Stimulated activated CD4-positive, alpha-beta T cell treated with anti-CD3 and anti-CD28 coated beads, Interleukin-12 subunit alpha, Interleukin-12 subunit beta, amount 100 ng/mL, for 4 hours (primary cell): Measurements from ENCODE around the gene METTL6.
A peak's percentile ranks its signal among the peaks of the same experiment; 100 is the strongest.
"Not testable (repeated sequence)": the region's sequence is repeated elsewhere in the genome, so short reads cannot be mapped to it uniquely, and the experiment has no call there.

Experiments
- DNase-seq: peaks from one replicate; pipeline ENCODE4 v3.0.0-alpha.2; 2020

Gene METTL6

GRCh38 chr3:15427182-15427880 is at the start of gene METTL6, which contains the start of gene EAF1:
Gene METTL6 (minus strand): TSS chr3:15427544. CDS start chr3:15426511, 1,033 bp downstream.
Gene EAF1 (plus strand): TSS chr3:15427598. CDS start chr3:15427780, 182 bp downstream.
- peak; percentile 84 for DNase-seq

- DNase-seq: no peak
Measured at GRCh38 chr3:15476378-15476777, 49.0 kb upstream of the METTL6 start.

- no peak for DNase-seq
Measured at GRCh38 chr3:15475161-15475560, 47.8 kb upstream of the METTL6 start.

GRCh38 chr3:15471861-15472260 is 44.5 kb upstream of the METTL6 start:
- DNase-seq: no peak

GRCh38 chr3:15470849-15471248 is 43.5 kb upstream of the METTL6 start:
- DNase-seq: no peak

- DNase-seq: no peak
Measured at GRCh38 chr3:15470261-15470660, 42.9 kb upstream of the METTL6 start.

GRCh38 chr3:15467227-15468181 is 40.2 kb upstream of the METTL6 start:
- DNase-seq: no peak

GRCh38 chr3:15465876-15466585 is 38.7 kb upstream of the METTL6 start:
- DNase-seq: no peak

- DNase-seq: no peak
Measured at GRCh38 chr3:15462451-15462850, 35.1 kb upstream of the METTL6 start.

- no peak for DNase-seq
Measured at GRCh38 chr3:15460891-15461531, 33.7 kb upstream of the METTL6 start.

GRCh38 chr3:15458212-15458780 is 31.0 kb upstream of the METTL6 start:
- no peak for DNase-seq

- DNase-seq: not testable (repeated sequence)
Measured at GRCh38 chr3:15456915-15457314, 29.6 kb upstream of the METTL6 start.

- no peak for DNase-seq
Measured at GRCh38 chr3:15456321-15456720, 29.0 kb upstream of the METTL6 start.

GRCh38 chr3:15455756-15456155 is 28.4 kb upstream of the METTL6 start:
- DNase-seq: no peak

GRCh38 chr3:15454965-15455364 is 27.6 kb upstream of the METTL6 start:
- no peak for DNase-seq

GRCh38 chr3:15453991-15454625 is 26.8 kb upstream of the METTL6 start:
- DNase-seq: no peak

- DNase-seq: no peak
Measured at GRCh38 chr3:15453501-15453900, 26.2 kb upstream of the METTL6 start.

- no peak for DNase-seq
Measured at GRCh38 chr3:15452961-15453360, 25.6 kb upstream of the METTL6 start.

- DNase-seq: no peak
Measured at GRCh38 chr3:15452156-15452555, 24.8 kb upstream of the METTL6 start.

GRCh38 chr3:15451216-15452113 is 24.1 kb upstream of the METTL6 start:
- DNase-seq: no peak
